Measurements from ENCODE around the gene TES.
"Not testable (repeated sequence)": the region's sequence is repeated elsewhere in the genome, so short reads cannot be mapped to it uniquely, and the experiment has no call there.

Gene TES

GRCh38 chr7:116291937-116292336, 81.6 kb downstream of the TES start:
- TF ChIP-seq CTCF (IDR thresholded peaks at IDR 0.05; ENCODE audit: borderline replicate concordance, insufficient read depth, low read depth, low read length): no peak

GRCh38 chr7:116292381-116292780, 82.0 kb downstream of the TES start:
- no peak overlapping the region for H3K4me3 ChIP-seq (ENCODE audit: low read depth, low read length)
- no peak for TF ChIP-seq CTCF (IDR thresholded peaks at IDR 0.05; ENCODE audit: borderline replicate concordance, insufficient read depth, low read depth, low read length)

More at GRCh38 chr7:116291937-116292336, 81.6 kb downstream of the TES start:
- H3K4me3 ChIP-seq (ENCODE audit: low read depth, low read length): no peak overlapping the region

- H3K4me3 ChIP-seq (ENCODE audit: low read depth, low read length): no peak overlapping the region
- TF ChIP-seq CTCF (IDR thresholded peaks at IDR 0.05; ENCODE audit: borderline replicate concordance, insufficient read depth, low read depth, low read length): peak; percentile 12; the same call in 1 of the 2 replicates
Observed at GRCh38 chr7:116293139-116293538, 82.8 kb downstream of the TES start.

- no peak overlapping the region for H3K4me3 ChIP-seq (ENCODE audit: low read depth, low read length)
- no peak for TF ChIP-seq CTCF (IDR thresholded peaks at IDR 0.05; ENCODE audit: borderline replicate concordance, insufficient read depth, low read depth, low read length)
Observed at GRCh38 chr7:116293633-116294032, 83.3 kb downstream of the TES start.

- not testable (repeated sequence) for H3K4me3 ChIP-seq (ENCODE audit: low read depth, low read length)
Observed at GRCh38 chr7:116295903-116296302, 85.6 kb downstream of the TES start.

- no peak overlapping the region for H3K4me3 ChIP-seq (ENCODE audit: low read depth, low read length)
- TF ChIP-seq CTCF (IDR thresholded peaks at IDR 0.05; ENCODE audit: borderline replicate concordance, insufficient read depth, low read depth, low read length): no peak
Observed at GRCh38 chr7:116298055-116298454, 87.7 kb downstream of the TES start.

GRCh38 chr7:116298576-116298975, 88.2 kb downstream of the TES start:
- TF ChIP-seq CTCF (IDR thresholded peaks at IDR 0.05; ENCODE audit: borderline replicate concordance, insufficient read depth, low read depth, low read length): no peak
- H3K4me3 ChIP-seq (ENCODE audit: low read depth, low read length): no peak overlapping the region

Measured in GM12875 (cell line).